Neural progenitor cell (in vitro differentiated cells): ENCODE data around the gene CHRNA4. TPM values are rescaled to one million over a fixed set of nuclear protein-coding genes. Genes with fewer than 3 reads are reported as not detected.

Experiments used
- DNase-seq: peaks from one replicate; pipeline ENCODE4 v3.0.0-alpha.2; 2016; ENCODE audit warnings: low spot score
- H2AFZ ChIP-seq: fragments of 200-600 bp; sonication (generic); replicated peaks from 2 replicates; pipeline ENCODE4 v1.6.1; 2016; ENCODE audit warnings: antibody characterized with exemption
- H3F3A ChIP-seq: fragments of 200-600 bp; sonication (generic); 2 replicates; pipeline ENCODE4 v1.6.1; 2016; ENCODE audit warnings: antibody characterized with exemption, low read depth
- H3K27ac ChIP-seq: fragments of 200-600 bp; sonication (generic); 2 replicates; pipeline ENCODE4 v1.5.1; 2016; ENCODE audit warnings: mild to moderate bottlenecking
- H3K27me3 ChIP-seq: fragments of 200-600 bp; sonication (generic); 2 replicates; pipeline ENCODE4 v1.6.1; 2016; ENCODE audit warnings: mild to moderate bottlenecking, moderate library complexity
- H3K36me3 ChIP-seq: fragments of 200-600 bp; sonication (generic); 2 replicates; pipeline ENCODE4 v1.5.1; 2016
- H3K4me1 ChIP-seq: fragments of 200-600 bp; sonication (generic); 2 replicates; pipeline ENCODE4 v1.6.1; 2016; ENCODE audit warnings: mixed run types
- H3K4me2 ChIP-seq: fragments of 200-600 bp; sonication (generic); 2 replicates; pipeline ENCODE4 v1.6.1; 2016
- H3K4me3 ChIP-seq: fragments of 200-600 bp; sonication (generic); 2 replicates; pipeline ENCODE4 v1.5.1; 2016
- H3K79me2 ChIP-seq: fragments of 200-600 bp; sonication (generic); 2 replicates; pipeline ENCODE4 v1.6.1; 2016; ENCODE audit warnings: low read depth
- H3K9ac ChIP-seq: fragments of 200-600 bp; sonication (generic); 2 replicates; pipeline ENCODE4 v1.6.1; 2016
- H3K9me3 ChIP-seq: fragments of 200-600 bp; sonication (generic); 2 replicates; pipeline ENCODE4 v1.5.1; 2016; ENCODE audit warnings: low read depth
- H4K20me1 ChIP-seq: fragments of 200-600 bp; sonication (generic); 2 replicates; pipeline ENCODE4 v1.6.1; 2016; ENCODE audit warnings: low read depth
- H3K27ac Mint-ChIP-seq: 3 replicates; pipeline ENCODE4 v1.8.0; 2021; ENCODE audit warnings: mixed read lengths
- H3K27me3 Mint-ChIP-seq: 2 replicates; pipeline ENCODE4 v1.8.0; 2022; ENCODE audit warnings: low read depth, mild to moderate bottlenecking, inconsistent platforms, moderate library complexity, mixed read lengths; ENCODE audit not compliant: insufficient read depth
- H3K36me3 Mint-ChIP-seq: 3 replicates; pipeline ENCODE4 v1.8.0; 2021; ENCODE audit warnings: mixed read lengths
- H3K4me1 Mint-ChIP-seq: 3 replicates; pipeline ENCODE4 v1.8.0; 2021; ENCODE audit warnings: mixed read lengths
- H3K4me3 Mint-ChIP-seq: 3 replicates; pipeline ENCODE4 v1.8.0; 2021; ENCODE audit warnings: mild to moderate bottlenecking, moderate library complexity, mixed read lengths
- H3K9me3 Mint-ChIP-seq: 3 replicates; pipeline ENCODE4 v1.8.0; 2020; ENCODE audit warnings: mixed read lengths
- CTCF ChIP-seq: fragments of 200-600 bp; sonication (generic); IDR thresholded peaks from 2 replicates; pipeline ENCODE4 v1.5.1; 2017; ENCODE audit warnings: antibody characterized with exemption, mild to moderate bottlenecking
- EZH2 ChIP-seq: fragments of 200-600 bp; sonication (generic); IDR thresholded peaks from 2 replicates; pipeline ENCODE4 v1.6.1; 2017; ENCODE audit warnings: antibody characterized with exemption, mild to moderate bottlenecking, moderate library complexity
- EZH2phosphoT487 ChIP-seq: fragments of 200-600 bp; sonication (generic); IDR thresholded peaks from 2 replicates; pipeline ENCODE4 v1.6.1; 2017; ENCODE audit warnings: antibody characterized with exemption
- small RNA-seq: library from RNA; depleted of rRNA; stranded (forward); fragments of <200 nt; gene quantifications from one replicate; pipeline ENCODE3, GENCODE V24; 2015
- total RNA-seq: library from RNA; depleted of rRNA; stranded (reverse); fragments of >200 nt; gene quantifications from 2 replicates; pipeline ENCODE4 v1.2.3, GENCODE V29; 2015; ENCODE audit warnings: low replicate concordance

Gene CHRNA4
- total RNA-seq, 1 donor from 2014 or later, result not detected

- Histone ChIP-seq H3K9me3 (no peaks in the 10 kb centered on the region), H3K4me2 (no peak overlapping the region), H2AFZ (no peak overlapping the region), H3K4me3 (no peak overlapping the region), H3K4me1 (peaks cover 23% of the 10 kb centered on the region), H3K27ac (no peak overlapping the region), H4K20me1 (peaks cover 6% of the 10 kb centered on the region), H3F3A (peaks cover 4% of the 10 kb centered on the region), H3K36me3 (no peaks in the 10 kb centered on the region), H3K79me2 (no peaks in the 10 kb centered on the region), H3K27me3 (peaks cover 15% of the 10 kb centered on the region), H3K9ac (no peak overlapping the region)
- DNase-seq, result no peak
- Mint-ChIP-seq H3K9me3 (no peaks in the 10 kb centered on the region), H3K4me1 (peaks cover 13% of the 10 kb centered on the region), H3K36me3 (no peaks in the 10 kb centered on the region), H3K4me3 (no peak overlapping the region), H3K27me3 (peaks cover 3% of the 10 kb centered on the region), H3K27ac (no peak overlapping the region)
- no peak for TF ChIP-seq EZH2
- TF ChIP-seq CTCF, result no peak
- TF ChIP-seq EZH2phosphoT487, result no peak
Measured at GRCh38 chr20:63293456-63293855, 67.7 kb downstream of the CHRNA4 start.

Small RNAs within 50 kb of the gene (small RNA-seq; reads per million reads assigned to genes)
- not detected for gene RNU6-994P

Other genes starting within 250 kb of the CHRNA4 start
- gene YTHDF1, start 145.2 kb downstream of the CHRNA4 start, total RNA-seq, result 26.8 and 28.1 TPM in 2 replicates
- gene BIRC7, start 125.4 kb downstream of the CHRNA4 start, total RNA-seq, result not detected in 2 replicates
- 9.7 and 28.4 TPM in 2 replicates for gene NKAIN4, start 106.9 kb downstream of the CHRNA4 start, total RNA-seq
- gene ARFGAP1, start 88.5 kb downstream of the CHRNA4 start, total RNA-seq, result 43.7 and 103 TPM in 2 replicates
- gene COL20A1, start 68.2 kb downstream of the CHRNA4 start, total RNA-seq, result 0.28 and 0.37 TPM in 2 replicates
- gene KCNQ2, start 111.3 kb upstream of the CHRNA4 start, total RNA-seq, result 39.5 and 106 TPM in 2 replicates
- 0.54 and 1.5 TPM in 2 replicates for gene EEF1A2, start 137.7 kb upstream of the CHRNA4 start, total RNA-seq
- 4.1 and 82.2 TPM in 2 replicates for gene PPDPF, start 159.4 kb upstream of the CHRNA4 start, total RNA-seq
- not detected in 2 replicates for gene PTK6, start 176.0 kb upstream of the CHRNA4 start, total RNA-seq
- gene SRMS, start 186.4 kb upstream of the CHRNA4 start, total RNA-seq, result not detected in 2 replicates
- gene FNDC11, start 192.8 kb upstream of the CHRNA4 start, total RNA-seq, result 0.39 and 9.0 TPM in 2 replicates
- gene HELZ2, start 212.9 kb upstream of the CHRNA4 start, total RNA-seq, result 2.9 and 17.7 TPM in 2 replicates